Peyer's patch (tissue), 4 donors: ENCODE measurements around the gene CTSL. TPM values are rescaled to one million over a fixed set of nuclear protein-coding genes. Genes with fewer than 3 reads are reported as not detected.
"Not testable (repeated sequence)": the region's sequence is repeated elsewhere in the genome, so short reads cannot be mapped to it uniquely, and the experiment has no call there.

Source experiments
- DNase-seq, 3 donors: peaks; one replicate each; pipeline ENCODE4 v3.0.0-alpha.2; 2017 to 2019
- H3K27ac ChIP-seq, 4 donors: fragments of 200-600 bp; sonication (generic); one replicate each; pipeline ENCODE4 v1.5.1; 2016 to 2019
- H3K27me3 ChIP-seq, 2 donors: fragments of 200-600 bp; sonication (generic); one replicate each; pipeline ENCODE4 v1.5.1; 2019
- H3K36me3 ChIP-seq, 3 donors: fragments of 200-600 bp; sonication (generic); one replicate each; pipeline ENCODE4 v1.5.1; 2016 to 2019
- H3K4me1 ChIP-seq, 4 donors: fragments of 200-600 bp; sonication (generic); one replicate each; pipeline ENCODE4 v1.5.1; 2016 to 2019
- H3K4me3 ChIP-seq, 4 donors: fragments of 200-600 bp; sonication (generic); 1 replicate in 3 of 4; 2 replicates in 1 of 4; pipeline ENCODE4 v1.5.1; 2016 to 2019; ENCODE audit warnings: mild to moderate bottlenecking in 1 of 4
- H3K9me3 ChIP-seq, 4 donors: fragments of 200-600 bp; sonication (generic); one replicate each; pipeline ENCODE4 v1.5.1; 2016 to 2019; ENCODE audit warnings: mild to moderate bottlenecking in 1 of 4
- CTCF ChIP-seq, 6 experiments: fragments of 450-650 bp in 4 of 6; fragments of 200-600 bp in 2 of 6; sonication (generic) in 1 of 6; IDR thresholded peaks; one replicate each; pipeline ENCODE4 v1.5.1; 2017 to 2019; ENCODE audit warnings: antibody characterized with exemption in 6 of 6, mild to moderate bottlenecking in 3 of 6, moderate library complexity in 1 of 6
- POLR2A ChIP-seq, 2 donors: fragments of 450-650 bp; IDR thresholded peaks; one replicate each; pipeline ENCODE4 v1.5.1; 2017; ENCODE audit warnings: antibody characterized with exemption in 2 of 2, mild to moderate bottlenecking in 2 of 2, moderate library complexity in 2 of 2
- total RNA-seq, 4 donors: library from RNA; depleted of rRNA; stranded (reverse); fragments of >200 nt; gene quantifications; one replicate each; pipeline ENCODE4 v1.1.0, GENCODE V29; 2016

CTSL gene
- total RNA-seq, 4 donors from 2014 or later: 14.3 to 23.5 (median 19.6) TPM

- H3K4me3 ChIP-seq: no peak overlapping the region
- TF ChIP-seq POLR2A (IDR thresholded peaks at IDR 0.05) (no peak), CTCF (IDR thresholded peaks at IDR 0.05) (no peak)
Measured at GRCh38 chr9:87751423-87751822, 25.5 kb downstream of the CTSL start.

GRCh38 chr9:87751868-87752267 is 25.9 kb downstream of the CTSL start:
- Histone ChIP-seq H3K4me1 (no peaks in the 10 kb centered on the region), H3K4me3 (no peak overlapping the region), H3K9me3 (no peaks in the 10 kb centered on the region), H3K27ac (no peak overlapping the region), H3K27me3 (no peaks in the 10 kb centered on the region), H3K36me3 (no peaks in the 10 kb centered on the region)
- no peak for DNase-seq
- TF ChIP-seq CTCF (IDR thresholded peaks at IDR 0.05) (no peak), POLR2A (IDR thresholded peaks at IDR 0.05) (no peak)

More at GRCh38 chr9:87751423-87751822, 25.5 kb downstream of the CTSL start:
- no peak for DNase-seq
- no peaks in the 10 kb centered on the region for H3K9me3 ChIP-seq
- no peaks in the 10 kb centered on the region for H3K4me1 ChIP-seq
- no peak overlapping the region for H3K27ac ChIP-seq
- H3K36me3 ChIP-seq: no peaks in the 10 kb centered on the region
- H3K27me3 ChIP-seq: no peaks in the 10 kb centered on the region

GRCh38 chr9:87753313-87753712 is 27.4 kb downstream of the CTSL start:
- H3K27me3 ChIP-seq: no peaks in the 10 kb centered on the region
- H3K9me3 ChIP-seq: no peaks in the 10 kb centered on the region
- no peak for DNase-seq
- no peak for TF ChIP-seq CTCF (IDR thresholded peaks at IDR 0.05)
- no peak for TF ChIP-seq POLR2A (IDR thresholded peaks at IDR 0.05)
- no peaks in the 10 kb centered on the region for H3K36me3 ChIP-seq
- H3K27ac ChIP-seq: no peak overlapping the region
- H3K4me1 ChIP-seq: no peaks in the 10 kb centered on the region
- no peak overlapping the region for H3K4me3 ChIP-seq

- H3K4me3 ChIP-seq, H3K27me3 ChIP-seq, DNase-seq, H3K4me1 ChIP-seq, H3K9me3 ChIP-seq, H3K27ac ChIP-seq, H3K36me3 ChIP-seq: not testable (repeated sequence)
Measured at GRCh38 chr9:87758330-87758729, 32.4 kb downstream of the CTSL start.

- DNase-seq, H3K36me3 ChIP-seq, H3K27me3 ChIP-seq, H3K4me1 ChIP-seq, H3K27ac ChIP-seq, H3K4me3 ChIP-seq, H3K9me3 ChIP-seq: not testable (repeated sequence)
Measured at GRCh38 chr9:87759980-87760379, 34.1 kb downstream of the CTSL start.

- Histone ChIP-seq H3K4me3 (no peak overlapping the region), H3K27ac (no peak overlapping the region), H3K9me3 (no peaks in the 10 kb centered on the region), H3K27me3 (no peaks in the 10 kb centered on the region), H3K4me1 (no peaks in the 10 kb centered on the region), H3K36me3 (no peaks in the 10 kb centered on the region)
- DNase-seq: no peak
- TF ChIP-seq POLR2A (IDR thresholded peaks at IDR 0.05) (no peak), CTCF (IDR thresholded peaks at IDR 0.05) (no peak)
Measured at GRCh38 chr9:87760529-87760928, 34.6 kb downstream of the CTSL start.

- H3K36me3 ChIP-seq: no peaks in the 10 kb centered on the region
- TF ChIP-seq CTCF (IDR thresholded peaks at IDR 0.05) (no peak), POLR2A (IDR thresholded peaks at IDR 0.05) (no peak)
- DNase-seq: no peak
- H3K27ac ChIP-seq: no peak overlapping the region
- H3K4me1 ChIP-seq: no peaks in the 10 kb centered on the region
- H3K4me3 ChIP-seq: no peak overlapping the region
- no peaks in the 10 kb centered on the region for H3K9me3 ChIP-seq
- no peaks in the 10 kb centered on the region for H3K27me3 ChIP-seq
Measured at GRCh38 chr9:87763286-87763685, 37.4 kb downstream of the CTSL start.
